Trophoblast cell (in vitro differentiated cells and primary cell): ENCODE results near the gene FHIT.

Experiments used
- DNase-seq, 2 donors: peaks; one replicate each; pipeline ENCODE4 v3.0.0-alpha.2; 2016
- H2AFZ ChIP-seq: 2 replicates; pipeline ENCODE4 v1.6.1; 2013; ENCODE audit warnings: low read length, moderate library complexity, mild to moderate bottlenecking; ENCODE audit not compliant: insufficient read depth, poor library complexity
- H2AK5ac ChIP-seq: 2 replicates; pipeline ENCODE4 v1.6.1; 2013; ENCODE audit warnings: mild to moderate bottlenecking, low read length
- H2BK120ac ChIP-seq: 2 replicates; pipeline ENCODE4 v1.6.1; 2013; ENCODE audit warnings: low read length, mild to moderate bottlenecking, moderate library complexity; ENCODE audit not compliant: insufficient read depth, poor library complexity
- H2BK12ac ChIP-seq: 2 replicates; pipeline ENCODE4 v1.6.1; 2013; ENCODE audit warnings: mild to moderate bottlenecking, low read length, moderate library complexity
- H2BK5ac ChIP-seq: 2 replicates; pipeline ENCODE4 v1.6.1; 2013; ENCODE audit warnings: low read length, low read depth, moderate library complexity, mild to moderate bottlenecking; ENCODE audit not compliant: poor library complexity
- H3K14ac ChIP-seq: 2 replicates; pipeline ENCODE4 v1.6.1; 2013; ENCODE audit warnings: mild to moderate bottlenecking, low read length
- H3K18ac ChIP-seq: 2 replicates; pipeline ENCODE4 v1.6.1; 2013; ENCODE audit warnings: mild to moderate bottlenecking, low read length
- H3K23ac ChIP-seq: 2 replicates; pipeline ENCODE4 v1.6.1; 2013; ENCODE audit warnings: low read length
- H3K27ac ChIP-seq: 2 replicates; pipeline ENCODE4 v1.5.1; 2013; ENCODE audit warnings: low read depth, mild to moderate bottlenecking, inconsistent platforms, low read length, moderate library complexity
- H3K27me3 ChIP-seq: 2 replicates; pipeline ENCODE4 v1.6.1; 2013; ENCODE audit warnings: inconsistent platforms, mild to moderate bottlenecking, low read length, moderate library complexity; ENCODE audit not compliant: insufficient read depth
- H3K36me3 ChIP-seq, 2 experiments: 1 replicate in 1 of 2; 2 replicates in 1 of 2; pipeline ENCODE4 v1.6.1; 2013; ENCODE audit warnings: low read length in 2 of 2, mild to moderate bottlenecking in 2 of 2, moderate library complexity in 1 of 2; ENCODE audit not compliant: insufficient read depth in 2 of 2, control insufficient read depth in 1 of 2
- H3K4ac ChIP-seq: 2 replicates; pipeline ENCODE4 v1.6.1; 2013; ENCODE audit warnings: low read depth, mild to moderate bottlenecking, low read length, moderate library complexity
- H3K4me1 ChIP-seq, 2 experiments: 1 replicate in 1 of 2; 2 replicates in 1 of 2; pipeline ENCODE4 v1.6.1; 2013; ENCODE audit warnings: low read length in 2 of 2, mild to moderate bottlenecking in 2 of 2, moderate library complexity in 1 of 2; ENCODE audit not compliant: insufficient read depth in 2 of 2, control insufficient read depth in 1 of 2
- H3K4me2 ChIP-seq: 2 replicates; pipeline ENCODE4 v1.6.1; 2013; ENCODE audit warnings: inconsistent platforms, mild to moderate bottlenecking, low read length, moderate library complexity
- H3K4me3 ChIP-seq: 2 replicates; pipeline ENCODE4 v1.5.1; 2013; ENCODE audit warnings: mild to moderate bottlenecking, low read depth, low read length, inconsistent platforms
- H3K79me1 ChIP-seq: one replicate; pipeline ENCODE4 v1.6.1; 2013; ENCODE audit warnings: low read length
- H3K79me2 ChIP-seq: 2 replicates; pipeline ENCODE4 v1.6.1; 2013; ENCODE audit warnings: low read length, mild to moderate bottlenecking; ENCODE audit not compliant: control insufficient read depth, insufficient read depth, poor library complexity
- H3K9ac ChIP-seq: 2 replicates; pipeline ENCODE4 v1.6.1; 2013; ENCODE audit warnings: mild to moderate bottlenecking, low read length
- H3K9me3 ChIP-seq: 2 replicates; pipeline ENCODE4 v1.6.1; 2013; ENCODE audit warnings: low read depth, mild to moderate bottlenecking, control low read depth, inconsistent platforms, low read length; ENCODE audit not compliant: insufficient read depth
- H4K12ac ChIP-seq: 2 replicates; pipeline ENCODE4 v1.6.1; 2013; ENCODE audit warnings: low read depth, mild to moderate bottlenecking, low read length, moderate library complexity
- H4K8ac ChIP-seq: 2 replicates; pipeline ENCODE4 v1.6.1; 2013; ENCODE audit warnings: low read depth, mild to moderate bottlenecking, low read length, moderate library complexity
- H4K91ac ChIP-seq: one replicate; pipeline ENCODE4 v1.6.1; 2013; ENCODE audit warnings: low read depth, mild to moderate bottlenecking, low read length, moderate library complexity
- WGBS: extraction: QIAGEN DNeasy Blood & Tissue Kit; methylation state at CpG from one replicate; pipeline ENCODE4 v1.1.7; 2013; ENCODE audit warnings: missing lambda C conversion rate; ENCODE audit not compliant: insufficient read length, insufficient coverage; ENCODE audit errors: extremely low coverage; 5-methylcytosine and 5-hydroxymethylcytosine counted together

FHIT gene

DNA sequence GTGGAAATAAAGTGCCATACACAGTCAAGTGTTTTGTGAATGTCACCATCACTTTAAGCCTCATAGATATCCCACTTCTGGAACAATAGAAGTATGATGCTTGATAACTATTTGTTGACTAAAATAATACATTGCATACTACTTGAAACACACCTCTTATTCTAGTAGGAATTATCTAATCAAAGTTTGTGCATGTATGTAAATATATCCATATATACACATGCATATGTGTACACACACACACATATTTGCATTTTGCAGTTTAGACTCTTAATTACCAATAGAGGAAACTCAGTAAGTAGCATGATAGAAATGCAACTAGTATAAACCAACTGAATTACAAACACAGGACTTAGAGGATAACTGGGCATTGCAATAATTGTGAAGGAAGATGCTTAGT is 1084.1 kb downstream of the FHIT start:
- Histone ChIP-seq H4K12ac (no peak overlapping the region), H2BK12ac (no peak overlapping the region), H3K18ac (no peak overlapping the region), H3K9ac (no peak overlapping the region), H2AK5ac (no peak overlapping the region), H4K8ac (no peak overlapping the region), H3K9me3 (no peaks in the 10 kb centered on the region), H3K4me2 (no peak overlapping the region), H3K4me1 (no peaks in the 10 kb centered on the region), H4K91ac (no peak overlapping the region), H2BK120ac (no peak overlapping the region), H3K27me3 (no peaks in the 10 kb centered on the region), H3K79me2 (no peaks in the 10 kb centered on the region), H3K23ac (no peak overlapping the region), H2AFZ (no peak overlapping the region), H3K79me1 (no peaks in the 10 kb centered on the region), H3K36me3 (no peaks in the 10 kb centered on the region), H2BK5ac (no peak overlapping the region), H3K4me3 (no peak overlapping the region), H3K27ac (no peak overlapping the region), H3K14ac (no peak overlapping the region), H3K4ac (no peak overlapping the region)
- no peak for DNase-seq

GRCh38 chr3:60160822-60161748 is 1090.2 kb downstream of the FHIT start:
- H3K23ac ChIP-seq: no peak overlapping the region
- H3K27me3 ChIP-seq: no peaks in the 10 kb centered on the region
- no peak overlapping the region for H2BK5ac ChIP-seq
- H3K9me3 ChIP-seq: no peaks in the 10 kb centered on the region
- no peaks in the 10 kb centered on the region for H3K36me3 ChIP-seq
- H2AK5ac ChIP-seq: no peak overlapping the region
- H2AFZ ChIP-seq: no peak overlapping the region
- H3K4me2 ChIP-seq: no peak overlapping the region
- no peaks in the 10 kb centered on the region for H3K79me1 ChIP-seq
- no peak overlapping the region for H4K12ac ChIP-seq
- H3K4ac ChIP-seq: no peak overlapping the region
- DNase-seq: peak in 1 of 2 donors; percentile 74
- H2BK120ac ChIP-seq: no peak overlapping the region
- H3K18ac ChIP-seq: no peak overlapping the region
- no peak overlapping the region for H2BK12ac ChIP-seq
- H3K4me3 ChIP-seq: no peak overlapping the region
- no peaks in the 10 kb centered on the region for H3K4me1 ChIP-seq
- no peak overlapping the region for H3K27ac ChIP-seq
- H3K79me2 ChIP-seq: no peaks in the 10 kb centered on the region
- H4K8ac ChIP-seq: no peak overlapping the region
- H3K14ac ChIP-seq: no peak overlapping the region
- H3K9ac ChIP-seq: no peak overlapping the region
- no peak overlapping the region for H4K91ac ChIP-seq
- WGBS: no CpG with 5 or more reads among the region's 11 CpGs

- H4K8ac ChIP-seq: no peak overlapping the region
- no peaks in the 10 kb centered on the region for H3K79me1 ChIP-seq
- H3K4me1 ChIP-seq: no peaks in the 10 kb centered on the region
- H3K14ac ChIP-seq: no peak overlapping the region
- no peak overlapping the region for H3K4me2 ChIP-seq
- no peak overlapping the region for H3K18ac ChIP-seq
- no peaks in the 10 kb centered on the region for H3K79me2 ChIP-seq
- DNase-seq: peak; percentile 23 to 61
- no peak overlapping the region for H4K12ac ChIP-seq
- WGBS: no CpG with 5 or more reads among the region's 4 CpGs
- H3K4ac ChIP-seq: no peak overlapping the region
- H2AK5ac ChIP-seq: no peak overlapping the region
- H3K9ac ChIP-seq: no peak overlapping the region
- H3K9me3 ChIP-seq: no peaks in the 10 kb centered on the region
- no peak overlapping the region for H4K91ac ChIP-seq
- no peak overlapping the region for H3K23ac ChIP-seq
- H2BK120ac ChIP-seq: no peak overlapping the region
- no peak overlapping the region for H3K4me3 ChIP-seq
- no peak overlapping the region for H2AFZ ChIP-seq
- no peaks in the 10 kb centered on the region for H3K36me3 ChIP-seq
- H3K27ac ChIP-seq: no peak overlapping the region
- H2BK5ac ChIP-seq: no peak overlapping the region
- no peaks in the 10 kb centered on the region for H3K27me3 ChIP-seq
- no peak overlapping the region for H2BK12ac ChIP-seq
Observed at GRCh38 chr3:60160111-60160821, 1091.0 kb downstream of the FHIT start.

GRCh38 chr3:60158035-60158434 is 1093.2 kb downstream of the FHIT start:
- Histone ChIP-seq H3K36me3 (no peaks in the 10 kb centered on the region), H3K4ac (no peak overlapping the region), H3K79me1 (no peaks in the 10 kb centered on the region), H3K4me1 (no peaks in the 10 kb centered on the region), H3K4me3 (no peak overlapping the region), H3K27ac (no peak overlapping the region), H4K12ac (no peak overlapping the region), H3K79me2 (no peaks in the 10 kb centered on the region), H2BK12ac (no peak overlapping the region), H2BK5ac (no peak overlapping the region), H3K4me2 (no peak overlapping the region), H3K14ac (no peak overlapping the region), H3K9me3 (no peaks in the 10 kb centered on the region), H2BK120ac (no peak overlapping the region), H4K8ac (no peak overlapping the region), H3K23ac (no peak overlapping the region), H2AK5ac (no peak overlapping the region), H2AFZ (no peak overlapping the region), H3K27me3 (no peaks in the 10 kb centered on the region), H3K18ac (no peak overlapping the region), H3K9ac (no peak overlapping the region), H4K91ac (no peak overlapping the region)
- no peak for DNase-seq
- no CpG with 5 or more reads among the region's 2 CpGs for WGBS
